Mucosa of gallbladder (tissue), 1 donor: ENCODE data around the gene TPD52L2. TPM values are rescaled to one million over a fixed set of nuclear protein-coding genes. Genes with fewer than 3 reads are reported as not detected.

Experiments used
- DNase-seq: peaks from one replicate; pipeline ENCODE4 v3.0.0-alpha.2; 2020; ENCODE audit warnings: low spot score
- total RNA-seq: library from RNA; stranded (reverse); gene quantifications from one replicate; pipeline ENCODE4 v1.2.1, GENCODE V29; 2021
- donor health status: DM: no; HTN: no; CAD: no.

TPD52L2 gene
- total RNA-seq, result 72.3 TPM

DNA sequence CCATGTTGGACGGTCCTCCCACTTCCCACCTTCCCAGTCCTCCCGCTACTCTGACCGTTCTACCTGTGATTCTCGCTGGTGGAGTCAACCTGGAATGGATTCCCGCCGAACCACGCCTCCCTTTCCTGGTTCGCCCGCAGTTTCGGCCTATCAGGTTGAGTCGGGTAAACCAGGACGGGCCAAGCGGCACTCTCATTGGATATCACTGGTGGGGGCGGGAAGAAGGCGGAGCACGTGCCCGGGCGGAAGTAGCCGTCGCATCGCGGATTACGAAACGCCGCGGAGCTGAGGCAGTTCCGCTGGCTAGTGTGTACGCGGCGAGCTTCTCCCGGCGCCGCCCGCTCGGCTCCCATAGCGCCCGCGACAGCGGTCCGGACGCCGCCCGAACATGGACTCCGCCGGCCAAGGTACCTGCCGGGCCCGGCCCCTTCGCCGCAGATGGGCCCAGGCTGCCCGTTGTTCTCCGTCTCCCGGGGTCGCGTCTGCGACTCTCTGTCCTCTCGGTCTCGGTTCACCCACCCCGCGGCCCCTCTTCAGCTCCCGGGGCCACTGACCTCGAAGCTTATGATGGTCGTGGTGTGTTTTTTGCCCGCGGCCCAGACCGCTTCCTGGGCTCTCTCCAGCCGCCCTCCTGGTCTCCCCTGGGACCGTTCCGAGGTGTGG, at the start of gene TPD52L2:
Gene TPD52L2 (plus strand): TSS at position 293 of the 663 bp plus-strand sequence. CDS start 96 bp downstream, at position 389.
- peak; percentile 99 for DNase-seq

- no peak for DNase-seq
These were observed 49.3 kb upstream of the TPD52L2 start for GRCh38 chr20:63815615-63816253.

- DNase-seq, result no peak
These were observed 45.7 kb upstream of the TPD52L2 start for GRCh38 chr20:63819224-63819921.

- no peak for DNase-seq
These were observed 43.3 kb upstream of the TPD52L2 start for GRCh38 chr20:63821811-63822210.

- no peak for DNase-seq
These were observed 42.8 kb upstream of the TPD52L2 start for GRCh38 chr20:63822276-63822696.

- no peak for DNase-seq
These were observed 41.3 kb upstream of the TPD52L2 start for GRCh38 chr20:63823691-63824311.

- DNase-seq, result no peak
These were observed 39.5 kb upstream of the TPD52L2 start for GRCh38 chr20:63825331-63826118.

DNA sequence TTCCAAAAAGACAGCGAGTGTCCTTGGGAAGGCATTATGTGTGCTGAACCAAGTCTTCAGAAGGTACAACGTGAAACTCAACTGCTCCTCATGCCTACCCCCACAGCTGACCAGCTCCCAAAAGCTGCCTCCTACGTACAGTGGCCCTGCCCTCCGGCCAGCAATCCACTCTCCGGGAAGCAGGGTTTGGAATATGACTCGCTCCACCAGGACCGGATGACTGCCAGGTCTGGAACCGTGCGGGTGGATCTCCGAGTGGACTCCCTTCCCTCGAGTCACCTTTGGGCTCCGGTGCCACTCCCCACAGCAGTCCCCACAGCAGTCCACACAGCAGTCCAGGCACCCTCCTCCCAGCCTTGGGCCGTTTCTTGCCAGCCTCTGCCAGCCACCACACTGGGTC, 38.3 kb upstream of the TPD52L2 start:
- DNase-seq, result no peak

DNA sequence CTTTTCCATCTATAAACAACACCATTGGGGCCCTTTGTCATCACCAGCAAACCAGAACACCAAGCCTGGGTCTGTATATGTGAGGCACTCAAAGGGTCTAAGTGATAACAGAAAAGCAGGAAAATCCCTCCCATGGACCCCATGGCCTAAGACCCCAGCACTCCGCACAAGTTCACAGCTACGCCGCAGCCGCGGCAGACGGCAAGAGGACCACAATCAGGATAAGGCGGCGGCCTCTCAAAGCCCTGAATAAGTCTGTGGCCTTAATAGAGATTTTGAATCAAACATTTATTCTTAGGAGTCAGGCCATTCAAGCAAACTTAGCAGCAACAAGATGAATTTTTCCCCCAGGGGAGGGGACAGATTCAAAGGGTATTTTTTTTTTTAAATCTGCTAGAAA, 36.9 kb upstream of the TPD52L2 start:
- DNase-seq, result no peak

DNA sequence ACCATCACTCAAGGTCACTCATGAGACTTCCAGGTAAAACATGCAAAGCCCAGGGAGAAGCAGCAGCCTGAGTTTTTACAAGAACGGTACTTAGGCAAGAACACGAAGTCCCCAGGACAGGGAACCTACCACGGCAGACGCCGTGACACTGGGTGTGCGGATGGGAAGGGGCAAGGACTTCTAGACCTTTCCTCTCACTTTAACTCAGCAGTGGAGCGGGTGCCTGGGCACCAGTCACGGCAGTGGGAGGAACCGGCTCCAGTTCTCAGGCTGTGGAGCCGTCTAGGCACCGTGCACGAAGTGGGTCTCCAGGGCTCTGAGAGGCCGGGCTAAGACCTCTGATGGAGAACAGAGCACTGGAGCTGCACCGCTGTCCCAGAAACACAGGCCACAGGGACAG, 36.5 kb upstream of the TPD52L2 start:
- DNase-seq, result no peak

DNA sequence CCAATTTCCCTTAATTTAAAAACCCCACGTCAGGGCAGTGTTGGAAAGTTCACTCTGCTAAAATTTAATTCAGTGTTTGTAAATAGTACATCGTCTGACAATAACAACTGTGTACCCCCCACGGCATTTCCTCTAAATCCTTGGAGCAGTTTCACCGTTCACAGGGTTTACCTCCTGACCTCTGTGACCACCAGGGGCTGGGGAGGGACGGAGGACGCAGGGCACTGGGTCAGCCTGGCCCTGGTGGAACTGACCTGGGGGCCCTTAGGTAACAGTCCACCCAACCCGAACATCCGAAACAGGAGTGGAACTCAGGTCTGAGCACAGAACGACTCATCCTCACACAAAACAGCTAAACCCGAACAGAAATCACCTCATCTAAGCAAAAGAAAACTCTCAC, 36.1 kb upstream of the TPD52L2 start:
- DNase-seq, result no peak

- DNase-seq, result no peak
These were observed 35.5 kb upstream of the TPD52L2 start for GRCh38 chr20:63829603-63829944.

- no peak for DNase-seq
These were observed 34.9 kb upstream of the TPD52L2 start for GRCh38 chr20:63829945-63830835.

DNA sequence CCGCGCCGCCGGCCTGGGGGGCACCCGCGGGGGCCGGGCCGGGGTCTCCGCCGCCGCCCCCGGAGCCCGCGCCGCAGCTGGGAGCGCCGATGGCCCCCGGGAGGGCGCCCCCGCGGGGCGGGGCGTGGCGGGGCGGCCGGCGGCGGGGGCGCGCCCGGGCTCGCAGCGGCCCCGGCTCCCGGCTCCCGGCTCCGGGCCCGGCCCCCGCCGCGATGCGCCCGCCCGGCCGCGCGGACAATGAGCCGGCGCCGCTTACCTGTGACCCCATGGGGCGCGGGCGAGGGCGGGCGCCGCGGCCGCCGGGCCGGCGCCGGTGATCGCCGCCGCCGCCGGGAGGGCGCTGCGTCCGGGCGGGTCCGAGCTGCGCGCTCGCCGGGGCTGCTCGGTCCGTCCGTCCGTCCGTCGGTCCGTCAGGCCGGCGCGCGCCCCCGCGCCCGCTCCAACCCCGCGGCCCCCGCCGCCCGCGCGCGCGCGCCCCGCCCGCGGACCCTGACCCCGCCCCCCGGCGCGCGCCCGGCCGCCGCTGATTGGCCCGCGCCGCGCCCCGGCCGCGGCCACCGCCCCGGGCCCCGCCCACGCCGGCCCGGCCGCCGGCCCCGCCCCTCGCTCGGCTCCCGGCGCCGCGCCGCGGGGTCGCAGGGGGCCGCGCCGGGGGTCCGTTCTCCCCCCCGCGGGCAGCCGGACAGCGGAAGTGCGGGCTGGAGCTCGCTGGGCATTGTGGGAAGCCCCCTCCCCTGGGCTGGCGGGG, 34.1 kb upstream of the TPD52L2 start, which contains the start of gene ZBTB46:
Gene ZBTB46 (minus strand): TSS at position 424 of the 748 bp plus-strand sequence. CDS start 40,507 bp downstream, outside the sequence.
- peak; percentile 46 for DNase-seq

DNA sequence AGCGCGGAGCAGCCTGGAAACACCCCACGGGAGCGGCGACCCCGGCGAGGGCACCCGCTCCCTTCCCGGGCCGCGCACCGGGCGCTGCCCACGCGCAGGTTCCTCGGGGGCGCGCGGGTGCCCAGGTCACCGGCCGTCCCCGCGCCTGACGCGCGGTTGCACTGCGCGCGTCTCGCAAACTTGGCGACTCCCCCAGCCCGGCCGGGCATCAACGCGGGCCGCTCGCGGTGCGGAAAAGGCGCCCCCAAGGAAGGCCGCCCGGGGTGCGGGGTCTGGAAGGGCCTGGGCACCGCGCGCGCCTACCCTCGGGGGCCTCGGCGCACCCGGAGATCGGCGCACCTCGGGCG, 33.5 kb upstream of the TPD52L2 start:
- DNase-seq, result no peak

GRCh38 chr20:63831993-63832686, 32.9 kb upstream of the TPD52L2 start:
- no peak for DNase-seq

- no peak for DNase-seq
These were observed 31.1 kb upstream of the TPD52L2 start for GRCh38 chr20:63833776-63834490.

DNA sequence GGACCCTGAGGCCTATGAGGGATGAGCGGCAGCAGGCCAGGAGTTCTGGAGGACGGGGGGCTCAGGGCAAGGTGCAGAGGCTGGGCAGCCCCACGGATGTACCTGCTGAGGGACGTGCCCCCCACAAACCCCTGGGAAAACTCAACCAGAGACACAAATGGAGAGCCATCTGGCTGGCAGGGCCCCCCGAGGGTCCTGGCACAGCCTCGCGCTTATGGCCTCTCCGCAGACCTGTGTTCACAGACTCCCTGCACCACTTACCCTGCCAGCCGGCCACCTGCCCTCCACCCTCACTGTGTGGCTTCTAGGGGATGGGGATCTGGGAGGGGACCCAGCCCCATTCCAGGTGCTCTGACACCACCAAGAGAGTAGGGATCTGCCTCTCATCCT, 30.6 kb upstream of the TPD52L2 start:
- no peak for DNase-seq
